NCI-H2227 (cell line): ENCODE measurements around the gene RDM1.
A peak's percentile ranks its signal among the peaks of the same experiment; 100 is the strongest.
"Not testable (repeated sequence)": the region's sequence is repeated elsewhere in the genome, so short reads cannot be mapped to it uniquely, and the experiment has no call there.

Experiments used
- DNase-seq: peaks from one replicate; lab custom pipeline; 2025; ENCODE audit not compliant: unreplicated experiment; lab: John Stamatoyannopoulos, UW

Gene RDM1

GRCh38 chr17:35900708-35901480 is 29.7 kb downstream of the RDM1 start:
- no peak for DNase-seq

GRCh38 chr17:35900280-35900679 is 30.3 kb downstream of the RDM1 start:
- DNase-seq = no peak

GRCh38 chr17:35898283-35899070 is 32.1 kb downstream of the RDM1 start:
- DNase-seq = no peak

- not testable (repeated sequence) for DNase-seq
Observed at GRCh38 chr17:35897772-35898171, 32.8 kb downstream of the RDM1 start.

GRCh38 chr17:35895636-35896587 is 34.7 kb downstream of the RDM1 start:
- DNase-seq = no peak

- DNase-seq = no peak
Observed at GRCh38 chr17:35894206-35894605, 36.4 kb downstream of the RDM1 start.

GRCh38 chr17:35893751-35894150 is 36.8 kb downstream of the RDM1 start:
- no peak for DNase-seq

GRCh38 chr17:35892091-35893035 is 38.2 kb downstream of the RDM1 start:
- no peak for DNase-seq

- DNase-seq = no peak
Observed at GRCh38 chr17:35891269-35891668, 39.3 kb downstream of the RDM1 start.

- DNase-seq = no peak
Observed at GRCh38 chr17:35890774-35891155, 39.8 kb downstream of the RDM1 start.

GRCh38 chr17:35889818-35890773 is 40.5 kb downstream of the RDM1 start:
- DNase-seq = peak; percentile 47

GRCh38 chr17:35889241-35889640 is 41.3 kb downstream of the RDM1 start:
- no peak for DNase-seq

- no peak for DNase-seq
Observed at GRCh38 chr17:35879773-35880654, 50.6 kb downstream of the RDM1 start, which contains the start of gene CCL5. TSS of gene CCL5 (minus strand) at chr17:35880360.

GRCh38 chr17:35878361-35878760 is 52.2 kb downstream of the RDM1 start:
- no peak for DNase-seq

GRCh38 chr17:35877345-35878029 is 53.1 kb downstream of the RDM1 start:
- no peak for DNase-seq

- no peak for DNase-seq
Observed at GRCh38 chr17:35876534-35876933, 54.0 kb downstream of the RDM1 start.

GRCh38 chr17:35875800-35876139 is 54.8 kb downstream of the RDM1 start:
- DNase-seq = no peak
